Bronchial smooth muscle cell (primary cell): ENCODE data around the gene AFAP1L1. TPM values are rescaled to one million over a fixed set of nuclear protein-coding genes. Genes with fewer than 3 reads are reported as not detected.

ENCODE experiments used
- total RNA-seq: library from RNA; depleted of rRNA; stranded (reverse); fragments of >200 nt; gene quantifications from 2 replicates; pipeline ENCODE4 v1.2.1, GENCODE V29; 2014

Gene AFAP1L1
- 1.3 and 1.9 TPM in 2 replicates for total RNA-seq

GRCh38 chr5:149271716-149272563 is at the start of gene AFAP1L1:
AFAP1L1 (plus strand) TSS chr5:149271859; CDS start chr5:149271969, 110 bp downstream.

GRCh38 chr5:149345147-149345891 is 73.7 kb downstream of the AFAP1L1 start, which contains the start of gene GRPEL2:
GRPEL2 (plus strand) TSS chr5:149345499; CDS start chr5:149345540, 41 bp downstream.

GRCh38 chr5:149357370-149358293 is 86.0 kb downstream of the AFAP1L1 start, which contains the start of gene PCYOX1L:
PCYOX1L (plus strand) TSS chr5:149358046; CDS start chr5:149358069, 23 bp downstream.

GRCh38 chr5:149379177-149379761 is 107.6 kb downstream of the AFAP1L1 start, which contains the start of gene IL17B:
IL17B (minus strand) TSS chr5:149379292; CDS start chr5:149379225, 67 bp downstream.

Other genes starting within 250 kb of the AFAP1L1 start
- 0.34 and 3.6 TPM in 2 replicates for gene SH3TC2, start 208.8 kb upstream of the AFAP1L1 start, total RNA-seq
- gene ABLIM3, start 130.4 kb upstream of the AFAP1L1 start, total RNA-seq = 23.6 and 24.9 TPM in 2 replicates
- gene GRPEL2, start 73.6 kb downstream of the AFAP1L1 start, total RNA-seq = 9.5 and 9.7 TPM in 2 replicates
- gene PCYOX1L, start 86.2 kb downstream of the AFAP1L1 start, total RNA-seq = 3.7 and 5.4 TPM in 2 replicates
- gene IL17B, start 107.4 kb downstream of the AFAP1L1 start, total RNA-seq = not detected in 2 replicates